SU-DHL-6 (cell line): Measurements from ENCODE around the gene IL6ST.

ENCODE experiments used
- H2AFZ ChIP-seq: fragments of 200-600 bp; sonication (generic); 2 replicates; pipeline ENCODE4 v1.6.1; 2014; ENCODE audit warnings: low read depth, mild to moderate bottlenecking, moderate library complexity, mixed read lengths, antibody characterized with exemption, low read length; ENCODE audit not compliant: severe bottlenecking
- H3F3A ChIP-seq: fragments of 200-600 bp; shearing (Covaris generic); 2 replicates; pipeline ENCODE4 v1.6.0; 2016; ENCODE audit warnings: antibody characterized with exemption, mild to moderate bottlenecking; ENCODE audit not compliant: insufficient read depth
- H3K27ac ChIP-seq: fragments of 200-600 bp; sonication (generic); 2 replicates; pipeline ENCODE4 v1.5.1; 2016; ENCODE audit warnings: low read depth, mild to moderate bottlenecking, low read length, moderate library complexity, mixed read lengths
- H3K27me3 ChIP-seq: fragments of 200-600 bp; sonication (generic), shearing (Covaris generic); 2 replicates; pipeline ENCODE4 v1.6.0; 2014; ENCODE audit warnings: mild to moderate bottlenecking, low read length
- H3K36me3 ChIP-seq: fragments of 200-600 bp; sonication (generic); 2 replicates; pipeline ENCODE4 v1.6.1; 2014; ENCODE audit warnings: mild to moderate bottlenecking, low read length, mixed read lengths
- H3K4me2 ChIP-seq: fragments of 300-600, 200-600 bp; shearing (Covaris generic), sonication (generic); 2 replicates; pipeline ENCODE4 v1.6.0; 2014; ENCODE audit warnings: low read length, low read depth, mild to moderate bottlenecking; ENCODE audit not compliant: poor library complexity, severe bottlenecking
- H3K4me3 ChIP-seq: fragments of 200-600 bp; sonication (generic); 2 replicates; pipeline ENCODE4 v1.5.1; 2014; ENCODE audit warnings: antibody characterized with exemption, low read length, mild to moderate bottlenecking, mixed read lengths; ENCODE audit not compliant: insufficient read depth, poor library complexity, severe bottlenecking
- H3K79me2 ChIP-seq: fragments of 200-600 bp; sonication (generic); 2 replicates; pipeline ENCODE4 v1.6.1; 2014; ENCODE audit warnings: mild to moderate bottlenecking, low read length, moderate library complexity; ENCODE audit not compliant: insufficient read depth
- H3K9ac ChIP-seq: fragments of 200-600 bp; sonication (generic); 2 replicates; pipeline ENCODE4 v1.7.0; 2014; ENCODE audit warnings: mild to moderate bottlenecking, low read length
- H3K9me2 ChIP-seq: fragments of 200-600 bp; sonication (generic); replicated peaks from 2 replicates; pipeline ENCODE4 v1.6.1; 2014; ENCODE audit warnings: low read length; ENCODE audit not compliant: insufficient read depth
- H3K9me3 ChIP-seq: fragments of 200-600 bp; sonication (generic); 2 replicates; pipeline ENCODE4 v1.6.1; 2014; ENCODE audit warnings: low read length, mixed read lengths; ENCODE audit not compliant: insufficient read depth
- H4K20me1 ChIP-seq: fragments of 200-600 bp; sonication (generic); 2 replicates; pipeline ENCODE4 v1.6.1; 2014; ENCODE audit warnings: low read depth, mild to moderate bottlenecking, antibody characterized with exemption, low read length, moderate library complexity, mixed read lengths
- EZH2phosphoT487 ChIP-seq: fragments of 200-600 bp; sonication (generic), shearing (Covaris generic); conservative IDR thresholded peaks from 2 replicates; pipeline ENCODE4 v1.6.1; 2018; ENCODE audit warnings: mild to moderate bottlenecking, antibody characterized with exemption, low read length, moderate library complexity, mixed read lengths
- TF ChIP-seq, protein P1 (sequence below): fragments of 200-600 bp; sonication (generic); IDR thresholded peaks from one replicate; pipeline ENCODE4 v1.5.1; 2017; ENCODE audit warnings: antibody characterized with exemption, mild to moderate bottlenecking, low read length, moderate library complexity; ENCODE audit not compliant: insufficient read depth, poor library complexity, severe bottlenecking

IL6ST gene

GRCh38 chr5:55899344-55899743 is 95.4 kb downstream of the IL6ST start:
- H3K9ac ChIP-seq: no peak overlapping the region
- H3K9me3 ChIP-seq: no peaks in the 10 kb centered on the region
- H3K27me3 ChIP-seq: no peaks in the 10 kb centered on the region
- TF ChIP-seq, protein P1, sequence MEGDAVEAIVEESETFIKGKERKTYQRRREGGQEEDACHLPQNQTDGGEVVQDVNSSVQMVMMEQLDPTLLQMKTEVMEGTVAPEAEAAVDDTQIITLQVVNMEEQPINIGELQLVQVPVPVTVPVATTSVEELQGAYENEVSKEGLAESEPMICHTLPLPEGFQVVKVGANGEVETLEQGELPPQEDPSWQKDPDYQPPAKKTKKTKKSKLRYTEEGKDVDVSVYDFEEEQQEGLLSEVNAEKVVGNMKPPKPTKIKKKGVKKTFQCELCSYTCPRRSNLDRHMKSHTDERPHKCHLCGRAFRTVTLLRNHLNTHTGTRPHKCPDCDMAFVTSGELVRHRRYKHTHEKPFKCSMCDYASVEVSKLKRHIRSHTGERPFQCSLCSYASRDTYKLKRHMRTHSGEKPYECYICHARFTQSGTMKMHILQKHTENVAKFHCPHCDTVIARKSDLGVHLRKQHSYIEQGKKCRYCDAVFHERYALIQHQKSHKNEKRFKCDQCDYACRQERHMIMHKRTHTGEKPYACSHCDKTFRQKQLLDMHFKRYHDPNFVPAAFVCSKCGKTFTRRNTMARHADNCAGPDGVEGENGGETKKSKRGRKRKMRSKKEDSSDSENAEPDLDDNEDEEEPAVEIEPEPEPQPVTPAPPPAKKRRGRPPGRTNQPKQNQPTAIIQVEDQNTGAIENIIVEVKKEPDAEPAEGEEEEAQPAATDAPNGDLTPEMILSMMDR: no peak
- TF ChIP-seq EZH2phosphoT487: no peak
- H3K27ac ChIP-seq: no peak overlapping the region
- no peak overlapping the region for H3K4me3 ChIP-seq
- no peak overlapping the region for H3K4me2 ChIP-seq
- no peaks in the 10 kb centered on the region for H3K79me2 ChIP-seq
- H4K20me1 ChIP-seq: no peaks in the 10 kb centered on the region
- H3F3A ChIP-seq: no peaks in the 10 kb centered on the region
- no peaks in the 10 kb centered on the region for H3K9me2 ChIP-seq
- H3K36me3 ChIP-seq: no peaks in the 10 kb centered on the region
- H2AFZ ChIP-seq: no peak overlapping the region

DNA sequence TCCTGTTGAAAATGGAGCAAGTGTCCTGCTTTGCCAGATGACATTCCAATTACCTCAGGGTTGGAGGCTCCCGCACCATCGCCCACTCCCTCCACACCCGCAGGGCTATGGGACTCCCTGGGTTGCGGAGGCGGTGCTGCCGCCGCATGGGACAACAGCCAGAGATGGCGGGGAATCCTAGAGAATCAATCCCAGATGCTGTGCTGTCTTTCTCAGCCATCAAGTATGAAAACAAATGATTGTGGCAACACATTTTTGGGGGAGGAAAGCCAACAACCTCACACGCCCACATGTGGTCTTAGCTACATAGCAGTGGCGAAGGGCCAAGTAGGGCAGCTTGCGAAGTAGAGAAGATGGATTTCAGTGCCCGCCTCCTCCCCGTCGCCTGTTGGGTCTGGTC is 96.9 kb downstream of the IL6ST start:
- TF ChIP-seq, protein P1: no peak
- no peaks in the 10 kb centered on the region for H3K9me2 ChIP-seq
- no peak overlapping the region for H3K4me2 ChIP-seq
- no peaks in the 10 kb centered on the region for H3K36me3 ChIP-seq
- H3K9me3 ChIP-seq: no peaks in the 10 kb centered on the region
- H3K27me3 ChIP-seq: no peaks in the 10 kb centered on the region
- H4K20me1 ChIP-seq: no peaks in the 10 kb centered on the region
- no peak overlapping the region for H3K4me3 ChIP-seq
- H2AFZ ChIP-seq: no peak overlapping the region
- no peak overlapping the region for H3K9ac ChIP-seq
- no peaks in the 10 kb centered on the region for H3K79me2 ChIP-seq
- H3F3A ChIP-seq: no peaks in the 10 kb centered on the region
- H3K27ac ChIP-seq: no peak overlapping the region

- no peak overlapping the region for H3K9ac ChIP-seq
- H4K20me1 ChIP-seq: no peaks in the 10 kb centered on the region
- TF ChIP-seq, protein P1: no peak
- TF ChIP-seq EZH2phosphoT487: no peak
- no peaks in the 10 kb centered on the region for H3K27me3 ChIP-seq
- H3K9me2 ChIP-seq: no peaks in the 10 kb centered on the region
- H3K4me3 ChIP-seq: no peak overlapping the region
- no peaks in the 10 kb centered on the region for H3K36me3 ChIP-seq
- no peaks in the 10 kb centered on the region for H3F3A ChIP-seq
- H3K9me3 ChIP-seq: no peaks in the 10 kb centered on the region
- H2AFZ ChIP-seq: no peak overlapping the region
- no peaks in the 10 kb centered on the region for H3K79me2 ChIP-seq
- no peak overlapping the region for H3K27ac ChIP-seq
- H3K4me2 ChIP-seq: no peak overlapping the region
Measured at GRCh38 chr5:55897206-55897894, 97.4 kb downstream of the IL6ST start.
